Esophagus squamous epithelium (tissue), 5 donors: ENCODE measurements around the gene SEC31A. TPM values are rescaled to one million over a fixed set of nuclear protein-coding genes. Genes with fewer than 3 reads are reported as not detected.

Source experiments
- DNase-seq: peaks from one replicate; lab custom pipeline; 2025; lab: John Stamatoyannopoulos, UW
- H3K27ac ChIP-seq, 4 donors: fragments of 200-600 bp; sonication (generic); one replicate each; pipeline ENCODE4 v1.5.1; 2016 to 2019; ENCODE audit warnings: mild to moderate bottlenecking in 1 of 4
- H3K27me3 ChIP-seq, 4 donors: fragments of 200-600 bp; sonication (generic); 1 replicate in 3 of 4; 2 replicates in 1 of 4; pipeline versions ENCODE4 v1.5.1 to v1.6.0; 2017 to 2021; ENCODE audit warnings: antibody characterized with exemption in 1 of 4
- H3K36me3 ChIP-seq, 3 donors: fragments of 200-600 bp; sonication (generic); one replicate each; pipeline ENCODE4 v1.5.1; 2016 to 2019
- H3K4me1 ChIP-seq, 3 donors: fragments of 200-600 bp; sonication (generic); one replicate each; pipeline ENCODE4 v1.5.1; 2017 to 2019
- H3K4me3 ChIP-seq, 4 donors: fragments of 200-600 bp; sonication (generic); 1 replicate in 3 of 4; 2 replicates in 1 of 4; pipeline ENCODE4 v1.5.1; 2016 to 2019; ENCODE audit warnings: mild to moderate bottlenecking in 2 of 4, moderate library complexity in 1 of 4
- H3K9me3 ChIP-seq, 3 donors: fragments of 200-600 bp; sonication (generic); one replicate each; pipeline ENCODE4 v1.5.1; 2016 to 2019
- CTCF ChIP-seq, 6 experiments: fragments of 450-650 bp in 4 of 6; fragments of 200-600 bp in 2 of 6; sonication (generic) in 2 of 6; IDR thresholded peaks; one replicate each; pipeline ENCODE4 v1.5.1; 2016 to 2019; ENCODE audit warnings: antibody characterized with exemption in 6 of 6, mild to moderate bottlenecking in 4 of 6, moderate library complexity in 4 of 6
- POLR2A ChIP-seq, 4 donors: fragments of 450-650 bp; IDR thresholded peaks; one replicate each; pipeline ENCODE4 v1.6.1; 2017; ENCODE audit warnings: antibody characterized with exemption in 4 of 4, mild to moderate bottlenecking in 4 of 4, moderate library complexity in 3 of 4
- WGBS, 2 donors: methylation state at CpG; one replicate each; pipeline ENCODE4 v1.1.5; 2018; 5-methylcytosine and 5-hydroxymethylcytosine counted together
- intact Hi-C: fragments of 100-400 bp; cut with DNase I; formaldehyde crosslinking; loops from one replicate; pipeline ENCODE4 v1.15.0; 2022
- total RNA-seq, 4 donors: library from RNA; depleted of rRNA; stranded (reverse); fragments of >200 nt; gene quantifications; one replicate each; pipeline ENCODE4 v1.1.0, GENCODE V29; 2016
- donor health status: DM: yes; HTN: yes; CAD: no.

The SEC31A gene
- total RNA-seq, 4 donors from 2014 or later: 88.8 to 161 (median 128) TPM

- peaks cover 0 to 6% (median 0%) of the 10 kb centered on the region in 3 donors for H3K4me1 ChIP-seq
- no peaks in the 10 kb centered on the region for H3K27me3 ChIP-seq
- intact Hi-C loops: no loop called here
- no peak overlapping the region for H3K4me3 ChIP-seq
- no peaks in the 10 kb centered on the region for H3K9me3 ChIP-seq
- no peak overlapping the region for H3K27ac ChIP-seq
- peaks cover 25 to 100% (median 31%) of the 10 kb centered on the region in 3 donors for H3K36me3 ChIP-seq
- 70 to 72% methylated on average over 5 of the region's 5 CpGs for WGBS, 2 donors
- TF ChIP-seq CTCF (IDR thresholded peaks at IDR 0.05): no peak
- TF ChIP-seq POLR2A (IDR thresholded peaks at IDR 0.05): no peak
- no peak for DNase-seq
These were observed 38.1 kb downstream of the SEC31A start for GRCh38 chr4:82852751-82853285.

- Histone ChIP-seq H3K9me3 (no peaks in the 10 kb centered on the region), H3K27ac (peak overlapping the region in 1 of 4 donors; percentile 6), H3K27me3 (no peaks in the 10 kb centered on the region), H3K4me3 (no peak overlapping the region), H3K36me3 (peaks cover 27 to 100% (median 30%) of the 10 kb centered on the region in 3 donors), H3K4me1 (peaks cover 0 to 6% (median 0%) of the 10 kb centered on the region in 3 donors)
- intact Hi-C loops: no loop called here
- 75 to 85% methylated on average over 1 of the region's 1 CpG for WGBS, 2 donors
- no peak for DNase-seq
- TF ChIP-seq CTCF (IDR thresholded peaks at IDR 0.05) (peak in 4 of 6 experiments; percentile 22 to 59 (median 36)), POLR2A (IDR thresholded peaks at IDR 0.05) (no peak)
These were observed 38.8 kb downstream of the SEC31A start for GRCh38 chr4:82851885-82852750.

GRCh38 chr4:82851318-82851717, 39.6 kb downstream of the SEC31A start:
- Histone ChIP-seq H3K4me3 (no peak overlapping the region), H3K36me3 (peaks cover 22 to 100% (median 32%) of the 10 kb centered on the region in 3 donors), H3K4me1 (peaks cover 0 to 6% (median 0%) of the 10 kb centered on the region in 3 donors), H3K9me3 (no peaks in the 10 kb centered on the region), H3K27ac (peak overlapping the region in 1 of 4 donors; percentile 6), H3K27me3 (no peaks in the 10 kb centered on the region)
- intact Hi-C loops: no loop called here
- TF ChIP-seq POLR2A (IDR thresholded peaks at IDR 0.05): no peak
- TF ChIP-seq CTCF (IDR thresholded peaks at IDR 0.05): no peak
- WGBS, 2 donors: 83 to 88% methylated on average over 2 of the region's 2 CpGs
- DNase-seq: no peak

- no peaks in the 10 kb centered on the region for H3K27me3 ChIP-seq
- TF ChIP-seq CTCF (IDR thresholded peaks at IDR 0.05) (no peak), POLR2A (IDR thresholded peaks at IDR 0.05) (no peak)
These were observed 40.3 kb downstream of the SEC31A start for GRCh38 chr4:82850684-82851083.

GRCh38 chr4:82848706-82849105, 42.2 kb downstream of the SEC31A start:
- TF ChIP-seq POLR2A (IDR thresholded peaks at IDR 0.05): no peak
- TF ChIP-seq CTCF (IDR thresholded peaks at IDR 0.05): no peak
- intact Hi-C loops: no loop called here
- Histone ChIP-seq H3K27me3 (no peaks in the 10 kb centered on the region), H3K36me3 (peaks cover 15 to 100% (median 37%) of the 10 kb centered on the region in 3 donors), H3K4me1 (no peaks in the 10 kb centered on the region), H3K4me3 (no peak overlapping the region), H3K27ac (no peak overlapping the region), H3K9me3 (no peaks in the 10 kb centered on the region)
- 62 to 68% methylated on average over 3 of the region's 3 CpGs for WGBS, 2 donors
- no peak for DNase-seq

More at GRCh38 chr4:82850684-82851083, 40.3 kb downstream of the SEC31A start:
- intact Hi-C loops: no loop called here
- Histone ChIP-seq H3K36me3 (peaks cover 22 to 100% (median 32%) of the 10 kb centered on the region in 3 donors), H3K9me3 (no peaks in the 10 kb centered on the region), H3K27ac (no peak overlapping the region), H3K4me3 (no peak overlapping the region), H3K4me1 (peaks cover 0 to 6% (median 0%) of the 10 kb centered on the region in 3 donors)
- no peak for DNase-seq
